Fibroblast of gingiva (primary cell): ENCODE data around the gene PLA2G4D.
A peak's percentile ranks its signal among the peaks of the same experiment; 100 is the strongest.

ENCODE experiments used
- DNase-seq: peaks from one replicate; pipeline ENCODE4 v3.0.0-alpha.2; 2011; ENCODE audit warnings: low read depth

PLA2G4D gene

DNA sequence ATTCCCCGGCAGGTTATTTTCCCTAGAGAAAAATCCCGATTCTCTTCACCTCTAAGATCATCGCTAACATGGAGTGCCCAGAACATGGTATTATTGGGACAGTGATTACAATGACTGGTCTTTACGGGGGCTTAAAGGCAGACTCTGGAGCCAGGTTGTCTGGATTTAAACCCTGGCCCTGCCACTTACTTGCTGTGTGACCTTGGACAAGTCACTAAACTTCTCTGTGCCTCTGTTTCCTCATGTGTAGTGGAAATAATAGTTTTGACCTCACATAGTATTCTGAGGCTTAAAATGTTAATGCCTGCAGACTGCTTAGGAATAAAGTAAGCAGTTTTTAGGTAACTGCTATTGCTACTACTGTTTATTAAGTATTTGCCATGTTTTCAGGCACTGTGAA is 4.4 kb downstream of the PLA2G4D start:
- DNase-seq, result no peak

DNA sequence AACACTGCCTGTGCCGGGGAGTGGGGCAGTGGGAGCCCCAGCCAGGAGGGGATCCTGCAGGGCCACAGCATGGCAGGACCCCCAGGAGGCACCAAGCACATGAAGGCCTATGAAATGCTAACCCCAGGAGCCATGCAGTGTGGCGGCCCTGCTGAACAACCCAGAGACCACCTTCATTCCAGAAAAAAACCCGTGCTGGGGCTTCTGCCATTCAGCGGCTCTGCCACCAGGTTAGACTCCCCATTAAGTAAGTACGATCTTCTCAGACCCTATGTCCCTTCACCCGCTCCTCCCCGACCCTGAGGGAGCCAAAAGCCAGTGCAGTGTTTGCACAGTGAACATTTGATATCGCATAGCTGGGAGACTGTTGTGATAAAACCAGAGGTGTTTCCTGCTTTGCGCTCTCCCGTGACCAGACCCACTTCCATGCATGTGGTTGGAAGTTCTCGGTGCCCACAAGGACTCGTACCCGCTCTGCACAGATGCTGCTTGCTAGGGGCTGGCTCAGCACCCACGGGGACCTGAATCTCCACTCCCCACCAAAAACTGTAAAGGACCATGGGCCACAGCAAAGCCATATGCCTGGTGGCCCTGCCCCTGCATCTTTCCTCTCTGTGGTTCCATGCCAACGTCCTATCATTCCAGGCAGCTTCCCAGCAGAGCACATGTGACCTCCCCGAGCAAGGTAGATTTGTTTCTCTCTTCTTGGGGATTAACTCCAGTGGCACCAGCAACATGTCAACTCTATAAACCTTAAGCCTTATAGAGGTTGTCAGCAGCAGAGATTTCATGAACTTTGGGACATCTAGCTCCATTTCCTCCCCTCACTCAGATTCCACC is 5.3 kb downstream of the PLA2G4D start:
- no peak for DNase-seq

DNA sequence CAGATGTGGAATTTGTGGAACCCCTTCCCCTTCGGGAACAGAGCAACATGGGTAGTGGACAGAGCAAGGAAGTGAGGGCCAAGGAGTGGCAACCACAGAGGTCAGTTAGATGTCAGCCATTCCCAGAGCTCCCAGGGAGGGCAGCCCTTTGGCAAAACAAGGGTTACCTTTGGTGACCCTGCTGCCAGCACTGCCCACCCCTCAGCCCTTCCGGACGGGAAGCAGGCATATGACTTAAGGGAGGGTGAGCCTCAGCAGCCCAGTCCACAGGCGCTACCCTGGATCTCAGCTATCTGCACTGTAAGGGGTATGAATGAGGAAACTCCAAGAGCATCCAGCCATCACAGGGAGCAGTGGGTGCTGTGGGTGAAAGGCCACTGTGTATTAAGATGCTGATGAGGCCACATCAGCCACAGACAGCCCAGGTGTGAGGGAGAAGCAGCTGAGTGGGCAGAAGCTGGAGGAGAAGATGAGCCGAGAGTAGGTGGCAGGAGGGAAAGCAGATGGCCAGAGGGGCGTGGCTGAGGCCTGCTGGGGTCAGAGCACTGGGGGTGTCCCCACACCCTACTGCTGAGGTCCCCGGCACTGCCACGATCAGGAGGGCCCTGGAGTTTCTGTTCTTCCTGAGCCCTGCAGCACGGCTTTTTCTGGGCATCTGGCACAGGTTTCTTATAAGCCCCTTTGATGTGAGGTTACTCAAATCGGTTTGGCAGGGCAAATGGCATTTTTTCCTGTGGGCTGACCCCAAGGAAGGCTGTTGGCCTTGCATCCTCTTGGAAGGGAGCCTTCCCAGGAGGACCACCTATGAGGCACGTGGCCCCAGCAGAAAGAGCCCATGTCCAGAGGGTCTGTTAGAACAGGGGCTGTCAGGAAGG is 6.2 kb downstream of the PLA2G4D start:
- DNase-seq, result no peak

DNA sequence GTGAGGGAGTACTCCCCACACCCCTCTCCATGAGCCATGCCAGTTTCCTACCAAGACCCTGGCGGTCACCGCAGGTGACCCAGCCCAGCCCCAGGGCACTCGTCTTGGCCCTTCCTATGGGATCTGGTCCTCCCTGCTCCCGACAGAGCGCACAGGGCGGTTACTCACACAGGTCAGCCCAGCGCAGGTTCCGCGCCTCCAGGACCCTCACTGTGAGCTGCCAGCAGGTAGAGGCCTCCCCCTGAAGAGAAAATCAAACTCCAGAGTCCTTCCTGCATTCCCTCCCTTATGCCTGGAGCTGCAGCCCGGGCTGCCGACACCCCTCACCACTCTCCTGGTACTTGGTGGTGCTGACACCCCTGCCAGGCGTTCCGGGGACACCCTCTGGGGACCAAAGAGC is 6.9 kb downstream of the PLA2G4D start:
- no peak for DNase-seq

DNA sequence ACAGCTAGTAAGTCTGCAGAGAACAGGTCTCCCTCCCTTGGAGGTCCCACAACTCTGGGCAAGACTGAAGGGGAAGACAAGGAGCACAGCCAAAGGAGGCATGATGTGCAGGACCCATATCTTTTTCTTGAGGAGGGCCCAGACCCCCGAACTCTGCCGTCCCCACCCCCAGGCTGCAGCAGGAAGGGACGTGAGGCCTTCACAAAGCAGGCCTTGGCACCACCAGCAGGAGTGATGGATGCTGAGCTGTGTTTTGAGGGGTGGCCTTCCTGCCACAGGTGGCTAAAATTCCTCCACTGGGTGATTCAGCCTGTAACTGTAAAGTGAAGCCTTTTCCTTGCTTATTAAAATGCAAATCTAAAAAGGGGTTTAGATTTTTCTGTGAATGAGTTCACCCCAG is 8.6 kb downstream of the PLA2G4D start:
- DNase-seq, result no peak

DNA sequence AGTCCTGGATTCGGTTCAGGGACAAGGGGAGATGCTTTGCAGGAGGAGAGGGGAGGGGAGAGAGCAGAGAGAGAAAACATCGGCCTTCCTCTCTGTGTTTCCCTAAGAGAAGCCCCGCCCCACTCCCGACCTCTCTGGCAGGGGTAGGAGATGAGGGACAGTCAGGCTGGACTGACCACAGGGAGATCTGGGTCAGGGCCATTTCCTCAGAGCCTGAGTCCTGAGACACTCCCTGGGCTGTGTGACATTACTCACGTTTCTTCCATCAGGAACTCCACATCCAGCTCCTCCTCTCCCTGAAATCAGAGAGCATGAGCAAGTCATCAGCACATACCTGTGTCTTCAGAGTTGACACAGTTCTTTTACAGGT is 9.1 kb downstream of the PLA2G4D start:
- DNase-seq, result no peak

DNA sequence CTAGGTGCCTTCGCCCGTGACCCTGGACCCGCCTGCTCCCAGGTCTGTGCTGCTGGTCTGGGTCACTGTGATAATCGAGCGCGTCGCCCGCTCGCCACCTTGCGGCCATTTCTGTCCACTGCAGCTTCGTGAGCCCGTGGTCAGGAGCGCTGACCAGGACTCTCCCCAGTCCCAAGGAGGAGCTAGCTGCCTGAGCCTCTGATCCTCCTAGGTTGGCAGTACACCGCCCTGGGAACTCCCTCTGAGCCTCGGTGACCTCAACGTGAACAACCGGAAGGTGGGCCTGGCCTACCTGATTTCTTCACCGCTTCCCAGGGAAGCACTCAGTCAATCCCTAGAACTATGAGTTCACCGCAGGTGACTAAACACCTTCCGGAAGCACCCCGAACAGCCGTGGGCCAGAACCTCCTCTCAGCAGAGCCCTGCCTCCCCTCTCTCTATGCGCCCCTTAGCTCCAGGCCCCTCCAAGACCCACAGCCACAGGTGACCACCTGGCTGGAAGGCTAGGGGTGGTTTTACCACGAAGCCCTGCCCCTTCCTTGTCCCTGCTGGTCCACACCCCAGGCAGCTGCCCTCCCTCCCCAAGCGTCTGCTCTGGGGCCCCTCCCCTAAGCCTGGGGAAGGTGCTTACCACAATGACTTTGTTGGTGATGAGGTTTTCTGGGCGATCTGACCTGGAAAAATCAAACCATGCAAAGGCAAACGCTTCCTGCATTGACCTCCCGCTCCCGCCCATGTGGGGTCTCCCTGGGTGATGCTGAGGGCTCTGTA is 9.7 kb downstream of the PLA2G4D start:
- peak; percentile 29 for DNase-seq

DNA sequence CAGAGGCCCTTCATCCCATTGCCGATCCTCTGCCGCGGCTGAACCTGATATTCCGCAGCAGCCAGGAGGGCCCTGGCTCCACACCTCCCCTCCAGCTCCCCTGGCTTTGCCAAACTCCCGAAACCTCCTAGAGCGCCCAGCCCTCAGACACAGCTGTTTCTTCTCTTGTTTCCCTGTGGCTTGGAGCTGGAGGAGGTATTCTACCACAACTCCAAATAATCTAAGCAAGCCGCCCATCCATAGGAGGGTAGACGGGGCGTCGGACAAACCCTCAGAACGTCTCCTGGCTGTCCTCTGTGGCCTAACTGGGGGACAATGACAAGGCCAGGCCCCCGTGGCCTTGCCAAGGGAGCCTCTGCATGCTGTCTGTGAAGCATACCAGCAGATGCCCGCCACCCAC is 10.4 kb downstream of the PLA2G4D start:
- no peak for DNase-seq

DNA sequence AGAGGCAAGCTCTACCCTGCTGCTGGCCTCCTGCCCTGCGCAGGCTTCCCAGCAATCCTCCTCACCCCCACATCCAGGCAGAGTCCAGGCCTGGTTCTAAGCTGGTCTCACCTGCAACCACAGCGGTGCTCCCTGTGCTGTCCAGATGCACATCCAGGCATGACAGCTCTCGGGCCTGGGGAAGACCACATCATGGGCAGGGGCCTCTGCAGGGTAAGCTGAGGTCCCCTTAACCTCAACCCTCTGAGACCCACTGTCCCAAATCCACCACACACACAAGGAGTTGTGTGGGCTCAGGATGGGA is 10.8 kb downstream of the PLA2G4D start:
- DNase-seq, result no peak

DNA sequence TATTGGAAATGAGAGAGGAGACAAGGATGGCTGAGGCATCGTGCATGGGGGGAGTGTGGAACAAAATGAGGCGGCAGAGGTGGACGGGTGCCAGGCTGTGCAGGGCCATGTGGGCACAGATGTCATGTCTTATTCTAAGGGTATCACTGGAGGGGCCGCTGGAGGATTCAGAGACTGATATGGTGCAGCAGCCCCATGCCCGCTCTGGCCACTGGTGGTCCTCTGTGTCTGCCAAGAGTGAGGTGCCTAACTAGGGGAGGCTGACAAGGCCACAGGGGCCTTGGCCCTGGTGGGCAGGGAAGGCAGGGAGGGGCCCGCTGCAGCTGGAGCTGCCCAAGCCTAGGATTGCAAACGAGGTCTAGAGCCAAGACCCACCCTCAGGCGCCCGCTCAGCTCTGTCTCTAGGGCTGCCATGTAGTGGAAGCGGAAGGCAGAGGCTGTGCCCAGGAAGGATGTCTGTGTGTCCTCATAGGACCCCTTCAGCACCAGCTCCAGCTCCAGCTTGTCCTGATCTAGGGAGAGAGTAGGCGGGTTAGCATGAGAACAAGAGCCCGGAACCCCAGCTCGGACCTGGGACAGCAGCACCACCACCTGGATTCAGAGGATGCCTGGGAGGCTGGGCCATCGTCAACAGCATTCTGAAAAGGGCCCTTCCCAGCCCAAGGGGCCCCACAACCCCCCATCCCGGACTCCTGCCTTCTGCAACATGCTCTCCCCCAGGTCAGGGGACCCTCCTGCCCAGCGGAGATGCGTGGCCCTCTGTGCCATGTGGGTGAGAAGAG is 11.3 kb downstream of the PLA2G4D start:
- no peak for DNase-seq

DNA sequence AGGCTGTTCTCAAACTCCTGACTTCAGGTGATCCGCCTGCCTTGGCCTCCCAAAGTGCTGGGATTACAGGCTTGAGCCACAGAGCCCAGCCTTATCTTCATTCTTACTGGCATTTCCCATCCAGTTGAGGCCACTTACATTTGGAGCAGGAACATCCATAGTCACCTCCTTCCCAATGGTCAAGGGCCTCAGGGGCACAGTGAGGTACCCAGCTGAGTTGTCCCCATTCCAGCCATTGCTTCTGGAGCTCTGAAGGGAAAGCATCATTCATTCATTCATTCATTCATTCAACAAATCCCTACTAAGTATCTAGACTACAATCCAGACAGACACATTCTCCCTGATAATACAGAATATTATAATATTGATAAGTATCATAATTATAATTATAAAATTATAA is 12.2 kb downstream of the PLA2G4D start:
- no peak for DNase-seq

DNA sequence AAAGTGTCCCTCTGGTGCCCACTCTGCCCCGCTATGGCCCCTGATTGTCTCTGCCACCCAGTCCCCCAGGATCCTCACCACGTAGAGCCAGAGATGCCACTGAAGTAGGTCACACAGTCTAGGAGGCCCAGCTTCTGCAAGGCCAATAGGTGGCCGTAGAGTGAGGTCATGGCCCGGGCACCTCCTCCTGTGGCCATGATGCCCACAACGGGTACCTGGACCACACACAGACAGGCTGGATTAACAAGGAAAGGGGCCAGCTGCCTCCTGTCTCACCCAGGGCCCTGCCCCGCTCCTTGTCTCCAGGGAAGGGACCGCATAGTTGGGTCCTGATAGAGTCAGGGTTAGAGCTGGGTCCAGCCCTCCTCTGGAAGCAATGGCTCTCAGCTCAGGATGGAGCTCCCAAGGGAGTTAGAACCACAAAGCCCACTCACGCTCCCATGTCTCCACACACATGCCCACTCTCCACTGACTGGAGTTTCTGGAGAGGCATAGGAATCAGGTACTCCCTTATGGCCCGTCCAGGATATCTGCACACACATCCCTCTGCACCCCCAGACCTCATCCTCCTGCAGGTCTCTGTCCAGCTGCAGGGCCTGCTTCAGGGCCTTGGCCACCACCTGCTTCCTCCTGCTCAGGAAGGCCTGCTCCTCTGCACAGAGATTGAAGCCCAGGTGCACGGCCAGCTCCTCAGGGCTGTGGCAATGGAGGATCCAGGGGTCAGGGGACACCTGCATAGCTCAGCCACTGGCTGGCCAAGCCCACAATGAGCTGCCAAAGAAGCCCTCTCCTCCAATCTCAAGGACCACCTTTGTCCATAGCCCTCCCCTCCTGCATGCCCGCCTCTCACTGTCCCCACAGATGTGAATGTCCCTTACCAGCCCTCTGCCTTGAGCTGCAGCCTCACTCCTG is 13.2 kb downstream of the PLA2G4D start:
- DNase-seq, result no peak

DNA sequence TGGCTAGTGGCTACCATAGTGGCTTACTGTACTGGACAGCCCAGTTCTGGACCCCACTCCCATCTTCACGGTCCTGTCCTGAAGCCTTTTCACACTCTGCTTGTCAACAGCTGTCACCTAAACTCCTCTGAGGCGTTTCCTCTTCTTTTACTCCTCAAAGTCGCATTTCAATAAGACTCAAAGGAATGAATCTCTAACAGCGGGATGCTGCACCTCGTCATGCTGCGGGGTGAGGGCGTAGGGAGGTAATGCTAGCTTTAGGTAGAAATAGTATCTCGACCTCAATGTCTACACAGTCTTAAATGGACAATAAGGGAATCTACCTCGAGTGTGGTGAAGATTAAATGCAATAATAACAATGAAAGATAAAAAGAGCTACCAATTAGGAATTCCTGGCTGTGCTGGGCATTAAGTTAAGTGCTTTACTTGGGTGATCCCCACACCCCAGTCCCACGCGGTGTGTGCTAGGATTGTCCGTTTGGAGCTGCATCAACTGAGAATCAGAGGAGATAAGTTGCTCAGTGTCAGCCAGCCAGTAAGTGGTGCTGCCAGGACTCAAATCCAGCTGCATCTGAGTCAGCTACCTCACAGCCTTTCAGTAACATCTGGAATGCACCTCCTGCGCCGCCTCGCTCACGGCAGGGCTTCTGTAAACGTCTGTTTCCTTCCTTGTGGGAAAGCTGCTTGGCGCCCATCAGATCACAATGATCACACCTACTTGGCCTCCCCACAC is 14.0 kb downstream of the PLA2G4D start:
- DNase-seq, result no peak

DNA sequence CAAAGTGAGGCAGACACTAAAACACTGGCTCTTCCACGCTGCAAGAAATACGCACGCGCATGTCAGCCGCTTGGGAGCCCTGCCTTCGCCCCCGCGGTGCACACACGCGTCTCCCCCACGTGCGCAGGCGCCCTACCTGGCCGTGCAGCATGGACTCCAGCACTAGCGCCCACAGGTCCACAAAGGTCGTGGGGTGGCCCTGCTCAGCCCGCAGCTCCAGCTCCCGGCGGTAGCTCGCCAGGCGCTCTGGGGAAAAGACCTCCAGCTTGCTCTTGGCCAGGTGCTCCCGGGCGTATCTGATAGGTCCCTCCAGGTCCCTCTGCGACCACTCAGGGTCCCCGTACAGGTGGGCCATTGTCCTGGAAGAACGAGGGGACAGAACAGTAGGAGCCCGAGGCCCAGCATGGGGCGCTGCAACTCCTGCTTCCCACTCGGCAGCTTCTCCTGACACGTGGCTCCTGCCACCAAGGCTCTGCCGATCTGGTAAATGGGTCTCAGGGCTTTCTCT is 14.9 kb downstream of the PLA2G4D start:
- DNase-seq, result no peak

DNA sequence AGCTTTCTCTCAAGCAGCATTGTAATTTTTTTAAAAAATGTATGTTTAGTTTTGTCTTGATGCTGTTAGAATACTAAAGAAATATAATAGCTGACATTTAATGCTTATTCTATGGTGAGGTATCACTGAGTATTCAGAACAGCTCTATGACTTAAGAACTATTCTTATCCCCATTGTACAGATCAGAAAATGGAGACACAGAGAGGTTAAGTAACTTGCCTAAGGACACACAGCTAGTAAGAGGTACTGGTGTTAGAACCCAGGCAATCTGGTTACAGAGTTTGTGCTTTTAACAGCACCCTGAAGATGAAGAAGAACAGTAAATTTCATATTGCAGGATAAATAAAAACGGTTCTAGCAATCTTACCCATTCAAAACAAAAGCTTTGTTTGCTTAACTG is 15.5 kb downstream of the PLA2G4D start:
- DNase-seq, result no peak

DNA sequence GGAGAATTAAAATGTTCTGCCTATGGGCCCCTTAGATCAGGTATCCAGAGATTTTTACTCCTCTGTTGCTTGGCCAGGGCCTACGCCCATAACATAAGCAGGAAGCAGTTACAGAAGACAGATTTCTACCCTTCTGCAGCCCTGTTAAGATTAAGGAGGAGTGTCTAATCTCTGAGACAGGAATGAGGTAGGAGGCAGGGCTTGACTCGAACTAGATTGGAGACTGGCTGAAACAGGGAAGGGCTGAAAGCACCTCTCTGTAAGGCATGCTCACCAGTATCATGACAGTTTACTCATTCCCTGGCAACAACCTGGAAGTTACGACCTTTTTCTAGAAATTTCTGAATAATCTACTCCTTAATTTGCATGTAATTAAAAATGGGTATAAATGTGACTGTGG is 16.7 kb downstream of the PLA2G4D start:
- DNase-seq, result no peak

DNA sequence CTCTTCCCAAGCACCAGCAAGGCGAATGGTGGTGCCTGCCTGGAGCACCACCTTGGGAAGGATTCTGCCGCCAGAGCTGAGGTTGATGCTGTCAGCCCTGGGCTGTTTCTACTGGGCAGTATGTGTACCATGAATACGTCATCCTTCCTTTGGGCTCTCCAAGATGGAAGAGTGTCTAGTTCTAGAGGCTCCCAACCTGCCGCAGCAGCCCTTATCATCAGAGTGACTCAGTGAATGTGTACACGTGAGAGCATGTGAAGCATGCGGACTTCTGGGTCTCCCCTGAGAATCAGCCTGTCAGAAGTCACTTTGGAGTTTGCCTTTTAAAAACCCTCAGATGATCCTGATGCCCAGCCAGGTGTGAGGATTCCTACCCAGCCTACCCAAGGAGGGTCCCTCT is 20.9 kb downstream of the PLA2G4D start:
- no peak for DNase-seq

DNA sequence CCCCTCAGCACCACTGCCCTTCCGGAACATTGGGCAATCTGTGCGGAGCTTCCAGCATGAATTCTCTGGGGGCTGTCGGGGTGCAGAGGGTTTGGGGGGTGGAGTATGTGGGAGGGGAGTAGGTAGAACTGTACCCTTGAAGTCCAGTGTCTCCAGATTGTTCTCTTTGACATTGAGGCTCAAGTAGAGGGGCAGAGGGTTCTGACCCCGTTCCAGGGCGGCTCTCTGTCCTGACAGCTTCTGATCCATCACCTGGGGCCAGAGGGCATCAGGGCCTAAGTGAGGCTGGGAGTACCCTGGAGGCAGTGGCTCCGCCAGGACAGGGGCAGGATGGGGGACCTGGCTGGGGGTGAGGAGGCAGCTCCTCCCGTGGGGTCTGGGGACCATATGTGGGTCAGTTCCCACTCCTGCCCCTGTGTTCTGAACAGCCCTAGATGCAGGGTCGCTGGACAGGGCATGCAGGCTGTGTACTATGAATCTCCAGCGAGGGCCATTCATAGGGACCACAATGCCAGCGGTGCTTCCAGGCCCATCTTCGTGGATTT is 22.1 kb downstream of the PLA2G4D start:
- no peak for DNase-seq

DNA sequence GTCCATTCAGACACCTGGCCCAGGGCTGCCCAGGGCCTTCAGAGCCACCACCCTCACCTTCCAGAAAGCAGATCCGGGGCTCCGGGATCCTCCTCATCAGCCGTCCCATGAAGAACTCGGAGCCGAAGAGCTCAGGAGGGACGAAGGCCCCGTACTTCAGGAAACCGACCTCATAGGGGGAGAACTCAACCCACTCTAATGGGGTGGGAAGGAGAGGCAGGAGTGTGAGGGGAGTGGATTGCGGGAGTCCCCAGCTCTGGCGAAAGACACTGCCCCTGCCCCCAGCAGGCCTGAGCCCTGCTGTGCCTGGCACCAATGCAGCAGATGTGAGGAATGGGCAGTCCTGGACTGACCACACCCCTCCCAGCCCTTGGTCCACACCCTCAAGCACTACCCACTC is 22.6 kb downstream of the PLA2G4D start:
- no peak for DNase-seq

DNA sequence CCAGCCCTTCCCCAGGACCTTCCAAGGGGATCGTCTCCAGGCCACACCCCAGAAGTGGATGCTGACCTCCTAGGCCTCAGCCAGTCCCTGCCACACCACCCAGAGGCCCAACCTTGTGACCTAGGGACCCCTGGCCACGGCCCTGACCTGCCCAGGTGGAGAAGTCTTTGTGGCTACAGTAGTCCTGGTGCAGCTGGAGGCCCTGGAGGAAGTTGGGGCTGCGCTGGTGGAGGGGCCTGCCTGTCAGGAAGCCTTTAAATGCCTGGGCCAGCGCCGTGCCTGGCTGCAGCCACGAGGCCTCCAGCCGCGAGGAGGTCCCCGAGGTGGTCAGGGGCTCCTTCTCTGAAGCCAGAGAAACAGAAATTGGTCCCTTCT is 23.4 kb downstream of the PLA2G4D start:
- DNase-seq, result no peak
